PFSK-1 (cell line): Measurements from ENCODE around the gene SMCO4.

Experiments
- FOXP2 ChIP-seq: optimal IDR thresholded peaks from 2 replicates; pipeline ENCODE3; 2011; ENCODE audit warnings: borderline replicate concordance, control low read depth, inconsistent platforms; ENCODE audit not compliant: insufficient read depth; ENCODE audit errors: extremely low read length, extremely low read depth
- POLR2AphosphoS5 ChIP-seq: IDR thresholded peaks from 2 replicates; pipeline ENCODE4 v1.6.1; 2012; ENCODE audit warnings: low read depth, mild to moderate bottlenecking, control low read depth, low read length, moderate library complexity
- SIN3A ChIP-seq: IDR thresholded peaks from 2 replicates; pipeline ENCODE4 v1.6.1; 2012; ENCODE audit warnings: mild to moderate bottlenecking, low read length, moderate library complexity, borderline replicate concordance; ENCODE audit not compliant: insufficient read depth
- TAF1 ChIP-seq: IDR thresholded peaks from 2 replicates; pipeline ENCODE4 v1.6.1; 2012; ENCODE audit warnings: low read length, control low read depth, borderline replicate concordance; ENCODE audit not compliant: insufficient read depth
- TF ChIP-seq, protein P1 (sequence below), 2 experiments: IDR thresholded peaks; 2 replicates each; pipeline versions ENCODE4 v1.6.1 to v1.8.0; 2011 to 2012; ENCODE audit warnings: low read depth in 2 of 2, low read length in 2 of 2, control low read depth in 1 of 2, inconsistent platforms in 1 of 2, mild to moderate bottlenecking in 1 of 2, moderate library complexity in 1 of 2; ENCODE audit not compliant: insufficient read depth in 1 of 2

DNA sequence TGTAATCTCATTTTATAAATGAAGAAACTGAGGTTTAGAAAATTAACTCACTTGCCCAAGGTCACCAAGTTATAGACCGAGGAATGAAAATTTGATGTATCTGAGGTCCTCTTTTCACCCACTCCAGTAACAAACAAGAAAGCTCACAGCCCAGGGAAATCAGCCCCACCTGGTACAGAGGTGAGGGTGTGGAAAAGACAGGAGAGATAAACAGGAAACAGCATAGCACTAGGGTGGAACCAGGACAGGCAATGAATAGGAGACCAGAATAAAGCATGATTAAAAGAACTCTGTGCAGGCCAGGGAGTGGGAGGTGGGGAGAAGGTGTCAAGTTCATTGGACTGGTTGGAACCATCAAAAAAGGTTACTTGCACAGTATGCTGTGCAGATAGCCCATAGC is 46.2 kb upstream of the SMCO4 start:
- no peak for TF ChIP-seq POLR2AphosphoS5
- TF ChIP-seq SIN3A = no peak
- TF ChIP-seq TAF1 = no peak
- TF ChIP-seq FOXP2 = no peak
- TF ChIP-seq, protein P1, sequence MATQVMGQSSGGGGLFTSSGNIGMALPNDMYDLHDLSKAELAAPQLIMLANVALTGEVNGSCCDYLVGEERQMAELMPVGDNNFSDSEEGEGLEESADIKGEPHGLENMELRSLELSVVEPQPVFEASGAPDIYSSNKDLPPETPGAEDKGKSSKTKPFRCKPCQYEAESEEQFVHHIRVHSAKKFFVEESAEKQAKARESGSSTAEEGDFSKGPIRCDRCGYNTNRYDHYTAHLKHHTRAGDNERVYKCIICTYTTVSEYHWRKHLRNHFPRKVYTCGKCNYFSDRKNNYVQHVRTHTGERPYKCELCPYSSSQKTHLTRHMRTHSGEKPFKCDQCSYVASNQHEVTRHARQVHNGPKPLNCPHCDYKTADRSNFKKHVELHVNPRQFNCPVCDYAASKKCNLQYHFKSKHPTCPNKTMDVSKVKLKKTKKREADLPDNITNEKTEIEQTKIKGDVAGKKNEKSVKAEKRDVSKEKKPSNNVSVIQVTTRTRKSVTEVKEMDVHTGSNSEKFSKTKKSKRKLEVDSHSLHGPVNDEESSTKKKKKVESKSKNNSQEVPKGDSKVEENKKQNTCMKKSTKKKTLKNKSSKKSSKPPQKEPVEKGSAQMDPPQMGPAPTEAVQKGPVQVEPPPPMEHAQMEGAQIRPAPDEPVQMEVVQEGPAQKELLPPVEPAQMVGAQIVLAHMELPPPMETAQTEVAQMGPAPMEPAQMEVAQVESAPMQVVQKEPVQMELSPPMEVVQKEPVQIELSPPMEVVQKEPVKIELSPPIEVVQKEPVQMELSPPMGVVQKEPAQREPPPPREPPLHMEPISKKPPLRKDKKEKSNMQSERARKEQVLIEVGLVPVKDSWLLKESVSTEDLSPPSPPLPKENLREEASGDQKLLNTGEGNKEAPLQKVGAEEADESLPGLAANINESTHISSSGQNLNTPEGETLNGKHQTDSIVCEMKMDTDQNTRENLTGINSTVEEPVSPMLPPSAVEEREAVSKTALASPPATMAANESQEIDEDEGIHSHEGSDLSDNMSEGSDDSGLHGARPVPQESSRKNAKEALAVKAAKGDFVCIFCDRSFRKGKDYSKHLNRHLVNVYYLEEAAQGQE (IDR thresholded peaks at IDR 0.05; ENCODE audit: insufficient read depth in 1 of 2, low read depth in 2 of 2, low read length in 2 of 2) = no peak
